AG04450 (cell line): ENCODE measurements around the gene RAB40C. TPM values are rescaled to one million over a fixed set of nuclear protein-coding genes. Genes with fewer than 3 reads are reported as not detected.

Experiments
- CTCF ChIA-PET: fragments of 300-600, 350-600 bp; formaldehyde crosslinking; extraction: SDS; loops from one replicate; lab custom pipeline; 2022; ENCODE audit warnings: antibody characterized with exemption, inconsistent platforms; lab: Charles Lee
- POLR2A ChIA-PET: fragments of 350-600 bp; formaldehyde crosslinking; extraction: SDS; loops from one replicate; lab custom pipeline; 2021; ENCODE audit warnings: antibody characterized with exemption, inconsistent platforms; lab: Yijun Ruan, JAX
- DNase-seq: peaks from one replicate; pipeline ENCODE4 v3.0.0-alpha.2; 2011; ENCODE audit warnings: low read depth, low spot score
- H3K27ac ChIP-seq: one replicate; pipeline ENCODE4 v1.5.1; 2012; ENCODE audit warnings: low read depth, low read length, control low read depth
- H3K27me3 ChIP-seq: one replicate; pipeline ENCODE4 v1.6.0; 2012; ENCODE audit warnings: low read length; ENCODE audit not compliant: control insufficient read depth, insufficient read depth
- H3K4me3 ChIP-seq: 2 replicates; pipeline ENCODE4 v1.5.1; 2011; ENCODE audit warnings: mild to moderate bottlenecking, low read depth, low read length, control low read depth
- H3K9me3 ChIP-seq: 2 replicates; pipeline ENCODE4 v1.5.1; 2012; ENCODE audit warnings: low read length; ENCODE audit not compliant: control insufficient read depth, insufficient read depth
- CTCF ChIP-seq: IDR thresholded peaks from 2 replicates; pipeline ENCODE4 v1.5.1; 2011; ENCODE audit warnings: low read depth, low read length, control low read depth, inconsistent platforms
- polyA plus RNA-seq: library from polyadenylated mRNA; depleted of rRNA; stranded (reverse); fragments of >200 nt; gene quantifications from 2 replicates; pipeline ENCODE4 v1.2.3, GENCODE V29; 2011

RAB40C gene
- polyA plus RNA-seq, 1 experiment, result 4.2 TPM

GRCh38 chr16:670485-671352 is 80.9 kb downstream of the RAB40C start:
- Histone ChIP-seq H3K27me3 (no peaks in the 10 kb centered on the region), H3K4me3 (no peak overlapping the region), H3K9me3 (no peaks in the 10 kb centered on the region; the same call in 1 of the 2 replicates), H3K27ac (no peak overlapping the region)
- no peak for TF ChIP-seq CTCF
- ChIA-PET POLR2A (no interaction called here), CTCF (interaction anchor here (0.6 kb wide), 1 partner anchor 236 kb away, joined by 3 read pairs; no protein-coding TSS in a partner anchor)
- no peak for DNase-seq

GRCh38 chr16:671353-672131 is 81.7 kb downstream of the RAB40C start:
- no peak for DNase-seq
- H3K9me3 ChIP-seq, result no peaks in the 10 kb centered on the region; the same call in 1 of the 2 replicates
- no peak overlapping the region for H3K4me3 ChIP-seq
- no peak for TF ChIP-seq CTCF
- POLR2A ChIA-PET, result no interaction called here
- H3K27ac ChIP-seq, result no peak overlapping the region
- no peaks in the 10 kb centered on the region for H3K27me3 ChIP-seq
- CTCF ChIA-PET, result no interaction called here

GRCh38 chr16:672371-672770 is 82.5 kb downstream of the RAB40C start:
- ChIA-PET CTCF (no interaction called here), POLR2A (no interaction called here)
- Histone ChIP-seq H3K27me3 (no peaks in the 10 kb centered on the region), H3K9me3 (no peaks in the 10 kb centered on the region; the same call in 1 of the 2 replicates), H3K27ac (no peak overlapping the region), H3K4me3 (no peak overlapping the region)
- TF ChIP-seq CTCF, result no peak
- no peak for DNase-seq

- POLR2A ChIA-PET, result no interaction called here
Measured at GRCh38 chr16:672851-673250, 83.0 kb downstream of the RAB40C start.

More at GRCh38 chr16:672851-673250, 83.0 kb downstream of the RAB40C start:
- Histone ChIP-seq H3K9me3 (no peaks in the 10 kb centered on the region; the same call in 1 of the 2 replicates), H3K27ac (no peak overlapping the region), H3K27me3 (no peaks in the 10 kb centered on the region), H3K4me3 (no peak overlapping the region)
- DNase-seq, result no peak
- CTCF ChIA-PET, result no interaction called here
- TF ChIP-seq CTCF, result no peak
